ENCODE data around the gene CYTL1.

DNA sequence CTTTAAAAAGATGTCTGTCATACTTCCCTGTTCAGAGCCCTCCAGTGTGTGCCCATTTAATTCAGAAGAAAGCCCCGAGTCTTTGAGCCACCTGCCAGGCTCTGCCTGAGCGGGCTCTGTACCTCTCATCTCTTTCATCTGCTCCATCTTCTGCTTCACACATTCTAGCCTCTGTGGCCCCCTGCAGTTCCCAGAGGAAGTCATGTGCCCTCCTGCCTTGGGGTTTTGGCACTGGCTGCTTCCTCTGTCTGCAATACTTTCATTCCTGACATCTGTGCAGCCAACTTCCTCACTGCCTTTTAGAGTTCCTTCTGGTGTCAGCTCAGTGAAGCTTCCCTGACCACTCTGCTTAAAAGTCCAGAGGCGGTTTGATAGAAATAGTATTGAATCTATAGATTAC lies 25.8 kb upstream of the CYTL1 start:
- TF ChIP-seq, protein P1, sequence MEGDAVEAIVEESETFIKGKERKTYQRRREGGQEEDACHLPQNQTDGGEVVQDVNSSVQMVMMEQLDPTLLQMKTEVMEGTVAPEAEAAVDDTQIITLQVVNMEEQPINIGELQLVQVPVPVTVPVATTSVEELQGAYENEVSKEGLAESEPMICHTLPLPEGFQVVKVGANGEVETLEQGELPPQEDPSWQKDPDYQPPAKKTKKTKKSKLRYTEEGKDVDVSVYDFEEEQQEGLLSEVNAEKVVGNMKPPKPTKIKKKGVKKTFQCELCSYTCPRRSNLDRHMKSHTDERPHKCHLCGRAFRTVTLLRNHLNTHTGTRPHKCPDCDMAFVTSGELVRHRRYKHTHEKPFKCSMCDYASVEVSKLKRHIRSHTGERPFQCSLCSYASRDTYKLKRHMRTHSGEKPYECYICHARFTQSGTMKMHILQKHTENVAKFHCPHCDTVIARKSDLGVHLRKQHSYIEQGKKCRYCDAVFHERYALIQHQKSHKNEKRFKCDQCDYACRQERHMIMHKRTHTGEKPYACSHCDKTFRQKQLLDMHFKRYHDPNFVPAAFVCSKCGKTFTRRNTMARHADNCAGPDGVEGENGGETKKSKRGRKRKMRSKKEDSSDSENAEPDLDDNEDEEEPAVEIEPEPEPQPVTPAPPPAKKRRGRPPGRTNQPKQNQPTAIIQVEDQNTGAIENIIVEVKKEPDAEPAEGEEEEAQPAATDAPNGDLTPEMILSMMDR (IDR thresholded peaks at IDR 0.05): no peak
- TF ChIP-seq POLR2A (IDR thresholded peaks at IDR 0.05): no peak

Measured in right lobe of liver (tissue), 4 donors.